Measurements from ENCODE around the gene MPPED2.

Gene MPPED2

GRCh38 chr11:30533445-30533947, 52.7 kb downstream of the MPPED2 start:
- no peak for DNase-seq (ENCODE audit: low read depth)

GRCh38 chr11:30527566-30527965, 58.6 kb downstream of the MPPED2 start:
- no peak for DNase-seq (ENCODE audit: low read depth)

DNA sequence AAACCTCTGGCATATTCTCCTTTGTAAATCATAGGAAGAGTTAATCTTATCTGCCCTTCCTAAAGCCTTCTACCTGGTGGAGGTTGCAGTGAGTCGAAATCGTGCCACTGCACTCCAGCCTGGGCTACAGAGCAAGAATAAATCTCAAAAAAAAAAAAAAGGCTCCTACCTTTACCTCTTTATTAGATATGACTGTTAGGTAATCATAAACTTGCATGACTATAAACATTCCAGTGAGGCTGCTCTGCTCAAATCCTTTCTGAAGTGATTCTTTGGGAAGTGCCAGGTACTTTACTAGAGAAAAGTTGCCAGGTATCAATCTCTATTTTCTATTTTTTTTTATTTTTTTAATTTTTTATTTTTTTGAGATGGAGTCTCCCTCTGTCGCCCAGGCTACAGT, 59.6 kb downstream of the MPPED2 start:
- no peak for DNase-seq (ENCODE audit: low read depth)

GRCh38 chr11:30522536-30523243, 63.5 kb downstream of the MPPED2 start:
- DNase-seq (ENCODE audit: low read depth): no peak

- no peak for DNase-seq (ENCODE audit: low read depth)
Measured at GRCh38 chr11:30521297-30522071, 64.7 kb downstream of the MPPED2 start.

- no peak for DNase-seq (ENCODE audit: low read depth)
Measured at GRCh38 chr11:30513087-30513486, 73.1 kb downstream of the MPPED2 start.

DNA sequence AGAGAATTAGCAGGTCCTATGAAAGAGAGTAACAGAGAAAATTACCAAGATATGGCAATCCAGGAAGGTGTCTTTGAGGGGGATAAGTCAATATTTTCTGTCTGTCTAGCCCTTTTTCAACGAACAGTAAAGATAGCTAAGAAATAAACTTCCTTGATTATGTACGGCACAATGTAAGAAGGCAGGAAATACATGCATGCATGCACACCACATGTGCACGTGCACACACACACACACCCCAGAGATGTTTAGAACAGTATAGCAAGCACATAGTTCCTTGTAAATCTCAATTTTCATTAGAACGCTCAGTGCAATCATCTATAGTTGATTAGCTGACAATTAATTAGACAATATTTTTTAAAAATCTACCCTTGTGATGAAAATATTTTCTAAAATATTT, 74.7 kb downstream of the MPPED2 start:
- no peak for DNase-seq (ENCODE audit: low read depth)

DNA sequence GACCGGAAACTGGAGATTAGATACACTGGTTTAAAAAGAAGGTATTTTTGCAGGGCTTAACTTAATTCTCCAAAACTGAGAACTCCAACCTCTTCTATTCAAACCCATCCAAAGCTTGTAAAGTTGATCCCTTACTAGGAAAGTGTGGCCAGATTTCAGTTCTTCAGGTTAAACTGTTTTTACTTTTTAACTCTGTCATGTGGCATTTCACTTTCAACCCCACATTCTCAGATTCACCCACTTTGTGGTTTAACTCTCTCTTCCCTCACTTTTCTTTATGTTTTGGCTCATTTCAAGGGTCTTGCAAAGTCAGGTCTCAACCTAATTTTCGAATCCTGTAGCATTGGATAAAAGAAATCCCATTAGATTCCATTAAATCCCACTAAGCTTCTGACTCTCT, 75.4 kb downstream of the MPPED2 start:
- no peak for DNase-seq (ENCODE audit: low read depth)

- no peak for DNase-seq (ENCODE audit: low read depth)
Measured at GRCh38 chr11:30509364-30509763, 76.8 kb downstream of the MPPED2 start.

- no peak for DNase-seq (ENCODE audit: low read depth)
Measured at GRCh38 chr11:30508594-30508993, 77.6 kb downstream of the MPPED2 start.

GRCh38 chr11:30505603-30506002, 80.5 kb downstream of the MPPED2 start:
- no peak for DNase-seq (ENCODE audit: low read depth)

DNA sequence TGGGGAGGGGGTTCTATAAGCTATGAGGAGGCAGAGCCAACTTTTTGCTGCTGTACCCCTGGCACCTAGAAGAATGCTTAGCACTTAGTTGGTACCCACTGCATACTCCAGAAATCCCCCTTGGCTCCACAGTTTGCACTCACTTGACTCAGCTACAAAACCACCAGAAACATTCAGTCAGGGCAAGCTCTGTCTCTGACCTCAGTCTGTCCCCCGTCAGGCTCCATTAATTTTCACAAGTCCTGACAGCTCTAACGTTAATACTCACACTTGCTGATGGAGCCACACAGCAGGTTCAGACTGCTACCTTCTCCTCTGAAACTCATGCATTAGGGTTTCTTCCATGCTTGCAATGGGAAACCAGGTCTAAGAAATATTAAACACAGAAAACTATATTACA, 81.7 kb downstream of the MPPED2 start:
- no peak for DNase-seq (ENCODE audit: low read depth)

DNA sequence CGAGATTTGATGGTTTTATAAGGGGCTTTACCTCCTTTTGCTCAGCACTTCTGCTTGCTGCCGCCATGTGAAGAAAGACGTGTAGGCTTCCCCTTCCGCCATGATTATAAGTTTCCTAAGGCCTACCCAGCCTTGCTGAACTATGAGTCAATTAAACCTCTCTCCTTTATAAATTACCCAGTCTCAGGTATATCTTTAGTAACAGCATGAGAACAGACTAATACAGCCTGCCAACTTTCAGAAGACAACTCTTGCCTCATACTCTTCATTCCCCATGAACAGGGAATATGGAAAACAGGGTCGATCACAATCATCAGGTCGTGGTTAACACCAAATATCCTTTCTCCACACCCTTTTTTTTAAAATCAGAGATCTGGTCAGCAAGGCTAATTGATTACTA, 83.0 kb downstream of the MPPED2 start:
- DNase-seq (ENCODE audit: low read depth): no peak

GRCh38 chr11:30502305-30502704, 83.8 kb downstream of the MPPED2 start:
- DNase-seq (ENCODE audit: low read depth): no peak

DNA sequence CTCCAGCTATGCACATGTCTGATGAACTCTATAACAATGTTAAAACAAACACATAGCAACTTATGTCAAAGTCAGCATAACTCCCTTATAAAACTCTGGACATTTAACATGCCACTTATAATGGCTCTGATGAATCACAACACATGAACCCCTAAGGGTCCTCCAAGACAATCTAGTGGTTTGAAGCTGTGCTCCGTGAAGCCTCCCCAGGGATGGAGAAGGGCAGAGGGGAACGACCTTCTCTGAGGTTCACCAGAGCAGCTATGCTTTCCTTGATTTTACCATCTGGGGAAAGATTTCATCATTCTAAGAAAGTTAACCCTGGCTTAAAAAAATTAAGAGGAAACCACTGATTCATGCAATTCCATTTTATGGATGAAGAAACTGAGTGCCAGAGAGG, 84.4 kb downstream of the MPPED2 start:
- DNase-seq (ENCODE audit: low read depth): no peak

DNA sequence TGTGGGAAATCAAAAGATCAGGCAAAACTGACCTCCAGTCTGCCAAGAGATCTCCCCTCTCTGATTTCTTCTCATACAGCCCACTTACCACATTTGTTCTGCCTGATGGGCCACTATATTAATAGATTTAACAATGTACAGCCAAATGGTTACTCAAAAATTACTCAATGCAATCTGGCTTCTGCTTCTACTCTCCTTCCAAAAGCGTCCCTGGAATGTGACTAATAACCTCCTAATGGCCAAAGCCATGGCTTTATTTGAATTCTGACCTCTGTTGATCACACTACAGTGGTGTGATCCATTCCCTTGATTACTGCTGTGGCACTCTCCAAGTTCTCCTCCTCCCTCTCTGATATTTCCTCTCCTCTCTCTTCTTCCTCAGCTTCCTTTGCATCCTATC, 86.2 kb downstream of the MPPED2 start:
- DNase-seq (ENCODE audit: low read depth): no peak

- no peak for DNase-seq (ENCODE audit: low read depth)
Measured at GRCh38 chr11:30497600-30497999, 88.6 kb downstream of the MPPED2 start.

DNA sequence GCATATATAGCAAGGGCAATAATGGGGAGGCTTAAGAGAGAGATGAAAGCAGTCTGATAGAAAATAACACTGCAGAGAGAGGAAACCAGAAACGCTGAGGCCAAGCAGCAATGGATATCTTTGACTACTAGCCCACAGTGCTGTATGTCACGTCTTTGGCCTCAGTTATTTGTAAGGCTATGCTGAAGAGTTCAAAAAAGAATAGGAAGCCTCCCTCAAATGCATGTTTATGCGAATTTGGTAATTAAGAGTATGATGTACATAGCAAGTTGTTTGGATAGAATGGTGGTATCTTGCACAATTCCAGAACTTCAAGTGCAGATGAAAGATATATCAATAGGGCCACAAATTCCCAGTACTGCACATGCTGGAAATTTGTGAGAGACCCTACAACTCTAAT, 89.2 kb downstream of the MPPED2 start:
- DNase-seq (ENCODE audit: low read depth): no peak

- DNase-seq (ENCODE audit: low read depth): no peak
Measured at GRCh38 chr11:30495437-30495836, 90.7 kb downstream of the MPPED2 start.

DNA sequence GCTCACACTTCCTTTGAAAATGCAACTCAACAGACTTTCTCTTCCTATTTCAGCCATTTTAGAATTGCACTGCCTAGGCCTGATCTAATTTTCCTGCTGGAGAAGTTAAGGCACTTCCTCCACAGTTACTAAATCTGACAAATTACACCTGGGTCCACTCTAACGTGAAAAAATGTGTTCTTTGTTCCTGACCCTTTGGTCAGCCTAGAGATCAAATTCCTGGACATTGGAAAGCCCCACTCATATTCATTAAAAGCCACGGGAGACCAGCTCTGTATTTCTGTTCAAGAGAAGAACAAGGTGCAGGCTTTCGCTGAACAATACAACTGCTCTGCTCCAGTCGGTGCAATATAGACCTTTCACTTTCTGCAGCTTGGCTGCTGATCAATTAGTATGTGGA, 96.6 kb downstream of the MPPED2 start:
- no peak for DNase-seq (ENCODE audit: low read depth)

GRCh38 chr11:30489076-30489475, 97.1 kb downstream of the MPPED2 start:
- DNase-seq (ENCODE audit: low read depth): no peak

- no peak for DNase-seq (ENCODE audit: low read depth)
Measured at GRCh38 chr11:30488304-30488998, 97.7 kb downstream of the MPPED2 start.

Data from activated T-cell treated with anti-CD3 and anti-CD28 coated beads for 1 hour (primary cell).